MCF 10A (cell line): ENCODE data around the gene ANAPC2. TPM values are rescaled to one million over a fixed set of nuclear protein-coding genes. Genes with fewer than 3 reads are reported as not detected.

Experiments used
- BruUV-seq: library from RNA; stranded (reverse); fragments of 400-500 nt; replicated peaks from 2 replicates; lab custom pipeline; 2021; lab: Mats Ljungman, UMichigan
- CTCF ChIA-PET: fragments of 300-600 bp; sonication (Branson Sonifier 250); formaldehyde crosslinking; extraction: SDS; loops from one replicate; lab custom pipeline; 2021; ENCODE audit warnings: antibody characterized with exemption, inconsistent platforms; lab: Yijun Ruan, JAX
- POLR2A ChIA-PET: fragments of 300-600, 350-650 bp; sonication (Branson Sonifier 250); formaldehyde crosslinking; extraction: SDS; loops from one replicate; lab custom pipeline; 2020; ENCODE audit warnings: antibody characterized with exemption, inconsistent platforms; lab: Yijun Ruan, JAX
- DNase-seq: peaks from one replicate; pipeline ENCODE4 v3.0.0-alpha.2; 2018; ENCODE audit not compliant: unreplicated experiment
- H3K27ac Mint-ChIP-seq: one replicate; pipeline ENCODE4 v1.8.0; 2022; ENCODE audit warnings: mild to moderate bottlenecking, low read depth, mixed read lengths; ENCODE audit not compliant: unreplicated experiment
- H3K27me3 Mint-ChIP-seq: one replicate; pipeline ENCODE4 v1.8.0; 2022; ENCODE audit warnings: mixed read lengths; ENCODE audit not compliant: insufficient read depth, unreplicated experiment
- H3K36me3 Mint-ChIP-seq: one replicate; pipeline ENCODE4 v1.8.0; 2022; ENCODE audit warnings: mild to moderate bottlenecking, moderate library complexity, mixed read lengths; ENCODE audit not compliant: insufficient read depth, unreplicated experiment
- H3K4me1 Mint-ChIP-seq: one replicate; pipeline ENCODE4 v1.8.0; 2022; ENCODE audit warnings: mixed read lengths; ENCODE audit not compliant: insufficient read depth, unreplicated experiment
- H3K4me3 Mint-ChIP-seq: one replicate; pipeline ENCODE4 v1.8.0; 2022; ENCODE audit warnings: mild to moderate bottlenecking, moderate library complexity, mixed read lengths; ENCODE audit not compliant: unreplicated experiment
- H3K9me3 Mint-ChIP-seq: one replicate; pipeline ENCODE4 v1.8.0; 2022; ENCODE audit warnings: mixed read lengths; ENCODE audit not compliant: unreplicated experiment
- CTCF ChIP-seq: fragments of 200-600 bp; IDR thresholded peaks from one replicate; pipeline ENCODE4 v1.8.0; 2022; ENCODE audit warnings: antibody characterized with exemption, mild to moderate bottlenecking; ENCODE audit not compliant: unreplicated experiment
- intact Hi-C: fragments of 100-400 bp; cut with micrococcal nuclease; formaldehyde crosslinking; loops from 2 replicates; pipeline ENCODE4 v1.14.1; 2022
- total RNA-seq: library from RNA; stranded (reverse); gene quantifications from 2 replicates; pipeline ENCODE4 v1.2.3, GENCODE V29; 2022

Gene ANAPC2
- total RNA-seq, 1 experiment from 2014 or later: 42.1 TPM

- intact Hi-C loops: no loop called here
- TF ChIP-seq CTCF: peak; percentile 98
- peak; percentile 81 for DNase-seq
- Mint-ChIP-seq H3K27me3 (no peaks in the 10 kb centered on the region), H3K4me3 (no peak overlapping the region), H3K36me3 (peaks cover 21% of the 10 kb centered on the region), H3K4me1 (no peaks in the 10 kb centered on the region), H3K9me3 (no peaks in the 10 kb centered on the region), H3K27ac (no peak overlapping the region)
- POLR2A ChIA-PET: interaction anchor here (1.0 to 1.8 kb wide), 5 partner anchors 11 to 107 kb away, joined by 4 to 16 read pairs (median 4); partner anchors contain the start of genes ANAPC2, CYSRT1, SSNA1 and TPRN
- CTCF ChIA-PET: interaction anchor here (0.6 to 3.5 kb wide), 33 partner anchors 9 to 369 kb away, joined by 3 to 36 read pairs (median 4); partner anchors contain the start of genes ANAPC2, CYSRT1, EXD3 and NELFB
- BruUV-seq: no TSS peak
Observed at GRCh38 chr9:137236238-137236935, 48.0 kb upstream of the ANAPC2 start.

GRCh38 chr9:137235424-137236237 lies 47.3 kb upstream of the ANAPC2 start:
- intact Hi-C loops: no loop called here
- peaks cover 13% of the 10 kb centered on the region for H3K36me3 Mint-ChIP-seq
- H3K4me3 Mint-ChIP-seq: no peak overlapping the region
- no peak for DNase-seq
- H3K27ac Mint-ChIP-seq: no peak overlapping the region
- CTCF ChIA-PET: interaction anchor here (0.6 to 1.9 kb wide), 10 partner anchors 23 to 206 kb away, joined by 3 to 8 read pairs (median 4); partner anchors contain the start of gene TOR4A
- BruUV-seq: no TSS peak
- H3K27me3 Mint-ChIP-seq: no peaks in the 10 kb centered on the region
- TF ChIP-seq CTCF: no peak
- H3K4me1 Mint-ChIP-seq: no peaks in the 10 kb centered on the region
- POLR2A ChIA-PET: interaction anchor here (1.0 to 1.8 kb wide), 3 partner anchors 10 to 47 kb away, joined by 4 to 16 read pairs (median 5); partner anchors contain the start of genes ANAPC2, CYSRT1, SSNA1 and TPRN
- H3K9me3 Mint-ChIP-seq: no peaks in the 10 kb centered on the region

GRCh38 chr9:137234758-137235423 lies 46.5 kb upstream of the ANAPC2 start:
- no peaks in the 10 kb centered on the region for H3K4me1 Mint-ChIP-seq
- BruUV-seq: no TSS peak
- ChIA-PET CTCF (interaction anchor here (0.6 to 1.7 kb wide), 5 partner anchors 31 to 532 kb away, joined by 3 to 4 read pairs (median 4); no protein-coding TSS in a partner anchor), POLR2A (no interaction called here)
- no peak overlapping the region for H3K4me3 Mint-ChIP-seq
- no peak for DNase-seq
- TF ChIP-seq CTCF: no peak
- no peaks in the 10 kb centered on the region for H3K9me3 Mint-ChIP-seq
- intact Hi-C loops: no loop called here
- no peaks in the 10 kb centered on the region for H3K27me3 Mint-ChIP-seq
- H3K36me3 Mint-ChIP-seq: peaks cover 12% of the 10 kb centered on the region
- H3K27ac Mint-ChIP-seq: no peak overlapping the region
